Right lobe of liver (tissue), 6 donors: ENCODE results near the gene TMTC1. TPM values are rescaled to one million over a fixed set of nuclear protein-coding genes. Genes with fewer than 3 reads are reported as not detected.

Source experiments
- ATAC-seq, 4 donors: fragments of 200-7000 bp; cut with Tn5 transposase; one replicate each; pipeline ENCODE4 v1.9.1; 2020; ENCODE audit warnings: mild to moderate bottlenecking in 4 of 4, moderate library complexity in 4 of 4
- DNase-seq, 3 donors: peaks; one replicate each; pipeline ENCODE4 v3.0.0-alpha.2; 2020
- H3K27ac ChIP-seq, 3 donors: fragments of 200-600 bp; one replicate each; pipeline ENCODE4 v1.8.0; 2022
- H3K27me3 ChIP-seq, 2 donors: fragments of 200-600 bp; one replicate each; pipeline ENCODE4 v1.8.0; 2022
- H3K36me3 ChIP-seq, 4 donors: fragments of 200-600 bp; sonication (generic) in 1 of 4; one replicate each; pipeline versions ENCODE4 v1.5.1 to v1.8.0; 2017 to 2022; ENCODE audit warnings: control low read depth in 1 of 4
- H3K4me1 ChIP-seq, 4 donors: fragments of 200-600 bp; sonication (generic) in 1 of 4; one replicate each; pipeline versions ENCODE4 v1.5.1 to v1.8.0; 2017 to 2022; ENCODE audit warnings: control low read depth in 1 of 4
- H3K4me3 ChIP-seq, 3 donors: fragments of 200-600 bp; one replicate each; pipeline ENCODE4 v1.8.0; 2022
- H3K9me3 ChIP-seq, 4 donors: fragments of 200-600 bp; sonication (generic) in 1 of 4; one replicate each; pipeline versions ENCODE4 v1.5.1 to v1.8.0; 2017 to 2022; ENCODE audit warnings: control low read depth in 1 of 4
- POLR2A ChIP-seq: fragments of 450-650 bp; IDR thresholded peaks from one replicate; pipeline ENCODE4 v1.6.1; 2017; ENCODE audit warnings: antibody characterized with exemption, mild to moderate bottlenecking
- WGBS: methylation state at CpG from one replicate; pipeline ENCODE4 v1.1.6; 2018; ENCODE audit warnings: low coverage, low lambda C conversion rate; ENCODE audit not compliant: insufficient coverage; ENCODE audit errors: missing lambda C conversion rate; 5-methylcytosine and 5-hydroxymethylcytosine counted together
- intact Hi-C, 2 donors: fragments of 100-400 bp; cut with DNase I; formaldehyde crosslinking; loops; one replicate each; pipeline versions ENCODE4 v1.11.2 to v1.14.1; 2022
- total RNA-seq, 6 experiments: library from RNA; depleted of rRNA in 2 of 6; stranded (reverse); fragments of >200 nt in 2 of 6; fragmentation: NEBNext Ultra II Directional in 3 of 6; extraction: Animal tissue kit (Norgen Biotek cat#: 25700) in 3 of 6; gene quantifications; one replicate each; pipeline versions ENCODE4 v1.1.0 to v1.2.4, GENCODE V29; 2016 to 2023
- TF ChIP-seq, protein P1 (sequence below), 4 donors: fragments of 200-600 bp in 3 of 4; fragments of 450-650 bp in 1 of 4; IDR thresholded peaks; one replicate each; pipeline versions ENCODE4 v1.5.1 to v1.8.0; 2016 to 2022; ENCODE audit warnings: antibody characterized with exemption in 4 of 4, mild to moderate bottlenecking in 2 of 4
- donor health status: DM: no; HTN: yes; CAD: no.
- donor health status: DM: no; HTN: no; CAD: no.
- donor health status: DM: no; HTN: no; CAD: no.
- donor health status: DM: no; HTN: yes; CAD: no.
- donor health status: DM: no; HTN: yes; CAD: no.

The TMTC1 gene
- total RNA-seq, 6 experiments from 2014 or later = 3.0 to 4.2 (median 3.5) TPM

DNA sequence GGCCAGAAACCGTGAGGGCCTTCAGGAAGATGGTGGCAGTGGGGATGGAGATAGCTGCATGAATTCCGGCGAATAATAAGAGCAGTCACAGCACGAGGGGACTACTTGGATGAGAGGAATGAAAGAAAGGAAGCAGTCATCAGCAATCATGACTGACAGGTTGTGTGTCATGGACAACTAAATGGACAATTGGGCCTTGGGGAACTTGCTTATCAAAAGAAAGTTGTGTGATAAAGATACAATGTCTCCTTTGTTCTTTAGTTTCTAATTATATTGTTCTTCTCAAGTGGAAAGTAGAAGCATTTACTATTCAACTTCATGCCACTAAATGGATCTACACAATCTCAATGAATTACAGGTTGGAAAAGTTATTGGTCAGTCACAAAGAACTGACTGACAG is 130.5 kb downstream of the TMTC1 start:
- 85% methylated on average over 4 of the region's 4 CpGs for WGBS
- no peaks in the 10 kb centered on the region for H3K9me3 ChIP-seq
- DNase-seq (no peak), ATAC-seq (no peak)
- no peak overlapping the region for H3K4me3 ChIP-seq
- H3K4me1 ChIP-seq = no peaks in the 10 kb centered on the region
- H3K27ac ChIP-seq = no peak overlapping the region
- intact Hi-C loops = no loop called here
- no peaks in the 10 kb centered on the region for H3K36me3 ChIP-seq
- TF ChIP-seq, protein P1, sequence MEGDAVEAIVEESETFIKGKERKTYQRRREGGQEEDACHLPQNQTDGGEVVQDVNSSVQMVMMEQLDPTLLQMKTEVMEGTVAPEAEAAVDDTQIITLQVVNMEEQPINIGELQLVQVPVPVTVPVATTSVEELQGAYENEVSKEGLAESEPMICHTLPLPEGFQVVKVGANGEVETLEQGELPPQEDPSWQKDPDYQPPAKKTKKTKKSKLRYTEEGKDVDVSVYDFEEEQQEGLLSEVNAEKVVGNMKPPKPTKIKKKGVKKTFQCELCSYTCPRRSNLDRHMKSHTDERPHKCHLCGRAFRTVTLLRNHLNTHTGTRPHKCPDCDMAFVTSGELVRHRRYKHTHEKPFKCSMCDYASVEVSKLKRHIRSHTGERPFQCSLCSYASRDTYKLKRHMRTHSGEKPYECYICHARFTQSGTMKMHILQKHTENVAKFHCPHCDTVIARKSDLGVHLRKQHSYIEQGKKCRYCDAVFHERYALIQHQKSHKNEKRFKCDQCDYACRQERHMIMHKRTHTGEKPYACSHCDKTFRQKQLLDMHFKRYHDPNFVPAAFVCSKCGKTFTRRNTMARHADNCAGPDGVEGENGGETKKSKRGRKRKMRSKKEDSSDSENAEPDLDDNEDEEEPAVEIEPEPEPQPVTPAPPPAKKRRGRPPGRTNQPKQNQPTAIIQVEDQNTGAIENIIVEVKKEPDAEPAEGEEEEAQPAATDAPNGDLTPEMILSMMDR (IDR thresholded peaks at IDR 0.05) = no peak
- TF ChIP-seq POLR2A = no peak
- no peaks in the 10 kb centered on the region for H3K27me3 ChIP-seq

GRCh38 chr12:29650371-29650770 is 133.4 kb downstream of the TMTC1 start:
- TF ChIP-seq, protein P1 (IDR thresholded peaks at IDR 0.05) = no peak
- TF ChIP-seq POLR2A = no peak
- intact Hi-C loops = no loop called here
- Histone ChIP-seq H3K36me3 (no peaks in the 10 kb centered on the region), H3K4me1 (no peaks in the 10 kb centered on the region), H3K27me3 (no peaks in the 10 kb centered on the region), H3K27ac (no peak overlapping the region), H3K4me3 (no peak overlapping the region), H3K9me3 (no peaks in the 10 kb centered on the region)
- ATAC-seq (no peak), DNase-seq (no peak)
- WGBS = 84% methylated on average over 4 of the region's 4 CpGs

GRCh38 chr12:29649722-29650121 is 134.0 kb downstream of the TMTC1 start:
- no peak overlapping the region for H3K27ac ChIP-seq
- H3K9me3 ChIP-seq = no peaks in the 10 kb centered on the region
- H3K4me1 ChIP-seq = no peaks in the 10 kb centered on the region
- intact Hi-C loops = no loop called here
- no peaks in the 10 kb centered on the region for H3K36me3 ChIP-seq
- DNase-seq (no peak), ATAC-seq (no peak)
- TF ChIP-seq, protein P1 (IDR thresholded peaks at IDR 0.05) = no peak
- no peak for TF ChIP-seq POLR2A
- H3K4me3 ChIP-seq = no peak overlapping the region
- no peaks in the 10 kb centered on the region for H3K27me3 ChIP-seq
- WGBS = 47% methylated on average over 2 of the region's 2 CpGs

DNA sequence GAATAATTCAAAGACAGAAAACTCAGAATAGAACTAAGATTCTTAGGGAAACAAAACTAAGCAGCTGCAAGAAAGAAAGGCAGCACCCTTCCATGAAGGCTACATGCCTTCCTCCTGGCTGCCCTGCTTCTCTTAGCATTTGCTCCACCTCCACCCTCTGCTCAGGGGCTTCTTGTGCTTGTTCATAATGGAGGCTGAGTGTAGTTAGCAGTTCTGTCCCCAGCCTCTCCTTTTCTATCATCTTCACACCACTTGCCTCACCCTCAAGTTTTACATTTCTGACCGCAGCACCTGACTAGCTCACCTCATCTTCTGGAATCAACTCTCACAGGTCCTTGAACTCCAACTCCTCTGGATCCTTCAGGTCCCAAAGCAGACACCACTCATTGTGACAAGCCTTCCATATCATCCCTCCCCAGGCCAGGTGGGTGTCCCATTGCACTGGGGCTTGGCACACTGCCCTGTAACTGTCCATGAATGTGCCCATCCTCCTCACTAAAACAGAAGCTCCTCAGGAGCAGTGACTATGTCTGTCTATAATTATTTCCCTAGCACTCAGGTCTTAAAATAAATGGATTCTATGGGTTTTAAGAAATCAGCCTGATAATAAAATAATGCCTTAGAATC is 139.1 kb downstream of the TMTC1 start:
- intact Hi-C loops = no loop called here
- WGBS = 100% methylated on average over 1 of the region's 1 CpG
- Histone ChIP-seq H3K27me3 (no peaks in the 10 kb centered on the region), H3K9me3 (no peaks in the 10 kb centered on the region), H3K27ac (no peak overlapping the region), H3K4me3 (no peak overlapping the region), H3K36me3 (no peaks in the 10 kb centered on the region), H3K4me1 (no peaks in the 10 kb centered on the region)
- DNase-seq = no peak
- no peak for ATAC-seq
- TF ChIP-seq POLR2A = no peak
- TF ChIP-seq, protein P1 (IDR thresholded peaks at IDR 0.05) = no peak
